ENCODE results near the gene WNT16. TPM values are rescaled to one million over a fixed set of nuclear protein-coding genes. Genes with fewer than 3 reads are reported as not detected.
A peak's percentile ranks its signal among the peaks of the same experiment; 100 is the strongest.

WNT16 gene
- total RNA-seq, 1 experiment from 2014 or later: not detected

DNA sequence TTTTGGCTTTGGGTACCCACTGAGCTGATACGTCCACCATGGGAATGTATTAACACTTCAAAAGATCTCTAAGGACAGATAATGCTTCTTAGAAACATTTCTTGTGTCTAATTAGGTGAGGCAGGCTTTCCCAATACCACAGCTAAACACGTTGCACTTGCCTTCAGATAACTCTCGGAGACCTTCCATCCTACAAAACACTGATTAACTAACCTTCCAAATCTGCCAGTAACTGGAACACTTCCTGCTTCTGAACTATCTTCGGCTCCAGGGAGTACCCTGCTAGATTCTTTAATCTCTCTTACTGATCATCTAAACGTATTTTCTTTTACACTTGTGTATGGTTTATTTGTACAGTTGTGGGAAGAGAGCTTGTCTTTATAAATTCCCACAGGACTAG is 1.1 kb upstream of the WNT16 start:
- Histone ChIP-seq H3K36me3 (replicated peaks; ENCODE audit: control insufficient read depth, insufficient read depth, low read length) (no peaks in the 10 kb centered on the region), H3K4me3 (ENCODE audit: insufficient read depth, low read depth, low read length) (no peak overlapping the region), H3K27me3 (ENCODE audit: control insufficient read depth, insufficient read depth, low read length) (peaks cover 39% of the 10 kb centered on the region)
- no peak for DNase-seq

DNA sequence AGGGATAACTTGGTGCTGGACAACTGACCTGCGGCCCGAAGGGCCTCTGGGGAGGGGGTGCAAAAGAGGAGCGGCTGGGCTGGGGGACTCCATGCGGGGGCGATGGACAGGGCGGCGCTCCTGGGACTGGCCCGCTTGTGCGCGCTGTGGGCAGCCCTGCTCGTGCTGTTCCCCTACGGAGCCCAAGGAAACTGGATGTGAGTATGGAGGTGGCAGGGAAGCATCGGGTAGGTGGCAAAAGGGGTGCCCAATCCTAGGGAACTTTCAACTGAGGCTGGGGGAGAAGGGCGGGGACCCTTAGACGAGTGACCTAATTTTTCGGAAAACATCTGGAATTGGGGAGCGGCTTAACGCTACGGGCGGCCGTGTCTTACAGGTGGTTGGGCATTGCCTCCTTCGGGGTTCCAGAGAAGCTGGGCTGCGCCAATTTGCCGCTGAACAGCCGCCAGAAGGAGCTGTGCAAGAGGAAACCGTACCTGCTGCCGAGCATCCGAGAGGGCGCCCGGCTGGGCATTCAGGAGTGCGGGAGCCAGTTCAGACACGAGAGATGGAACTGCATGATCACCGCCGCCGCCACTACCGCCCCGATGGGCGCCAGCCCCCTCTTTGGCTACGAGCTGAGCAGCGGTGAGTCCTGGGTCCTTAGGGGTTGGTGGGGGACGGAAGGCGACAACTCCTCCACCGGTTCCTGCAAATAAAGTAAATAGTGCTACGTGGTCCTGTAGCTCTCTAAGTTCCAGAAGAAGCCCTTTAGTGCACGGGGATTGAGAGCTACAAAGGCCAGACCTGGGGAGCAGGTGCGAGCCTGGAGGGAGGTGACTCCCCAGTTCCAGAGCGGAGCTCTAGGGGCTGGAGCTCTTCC is 622 bp downstream of the WNT16 start:
- peak; percentile 73 for DNase-seq
- Histone ChIP-seq H3K36me3 (replicated peaks; ENCODE audit: control insufficient read depth, insufficient read depth, low read length) (no peaks in the 10 kb centered on the region), H3K4me3 (ENCODE audit: insufficient read depth, low read depth, low read length) (peak overlapping the region; percentile 50), H3K27me3 (ENCODE audit: control insufficient read depth, insufficient read depth, low read length) (peaks cover 39% of the 10 kb centered on the region)

DNA sequence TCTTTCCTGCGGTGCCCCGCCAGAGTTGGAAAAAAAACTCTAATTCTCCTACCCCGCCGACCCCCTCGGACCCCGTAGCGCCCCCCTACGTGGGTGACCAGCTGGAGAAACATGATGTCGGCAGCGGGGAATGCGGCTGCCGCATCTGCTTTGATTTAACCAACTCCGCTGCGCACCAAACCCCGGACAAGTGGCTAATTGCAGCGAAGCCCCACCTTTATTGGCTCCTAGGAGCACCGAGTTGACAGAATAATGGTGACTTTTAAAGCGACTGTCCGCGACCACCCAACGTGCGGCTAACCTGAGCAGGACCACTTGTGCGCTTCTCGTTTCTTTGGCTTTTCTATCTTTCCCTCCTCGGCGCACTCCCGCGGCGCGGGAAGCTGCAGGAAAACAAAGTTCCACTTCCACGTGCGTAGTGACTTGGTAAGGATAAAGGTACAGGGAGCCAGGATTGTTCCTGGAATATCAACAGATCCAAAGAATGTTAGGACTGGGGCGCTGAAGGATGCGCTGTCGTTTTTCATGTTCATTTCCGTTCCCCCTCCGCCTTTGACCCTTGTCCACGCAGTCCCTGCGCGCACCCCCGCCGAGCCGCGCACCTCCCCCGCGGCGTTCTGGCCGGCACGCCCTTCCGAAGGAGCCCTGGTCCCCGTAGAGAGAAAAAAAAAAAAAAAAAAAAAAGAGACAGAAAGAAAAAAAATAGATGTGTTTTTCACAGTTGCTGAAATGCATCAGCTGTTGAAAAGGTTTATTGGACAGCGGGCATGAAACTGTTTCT is 1.4 kb downstream of the WNT16 start:
- H3K4me3 ChIP-seq (ENCODE audit: insufficient read depth, low read depth, low read length): peak overlapping the region; percentile 50
- peaks cover 39% of the 10 kb centered on the region for H3K27me3 ChIP-seq (ENCODE audit: control insufficient read depth, insufficient read depth, low read length)

DNA sequence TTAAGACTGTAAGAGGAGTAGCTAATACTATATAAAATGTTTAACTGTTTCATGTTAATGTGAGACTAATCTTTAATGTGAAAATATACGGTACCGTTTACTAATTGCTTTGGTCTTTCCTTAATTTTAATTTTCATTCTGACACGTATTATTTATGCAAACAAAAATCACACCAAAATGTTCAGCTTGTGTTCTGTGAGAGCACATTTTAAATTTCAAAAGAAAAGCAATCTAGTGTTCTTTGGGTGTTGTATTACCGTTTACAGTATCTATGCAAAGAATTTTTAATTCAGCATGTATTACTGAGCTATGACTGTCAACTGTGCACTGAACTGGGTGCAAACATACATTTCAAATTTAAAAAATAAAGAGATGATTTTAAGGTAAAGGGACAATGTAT is 2.2 kb downstream of the WNT16 start:
- DNase-seq: no peak
- Histone ChIP-seq H3K27me3 (ENCODE audit: control insufficient read depth, insufficient read depth, low read length) (peaks cover 39% of the 10 kb centered on the region), H3K4me3 (ENCODE audit: insufficient read depth, low read depth, low read length) (no peak overlapping the region), H3K36me3 (replicated peaks; ENCODE audit: control insufficient read depth, insufficient read depth, low read length) (no peaks in the 10 kb centered on the region)

More for the DNA sequence above, 1.4 kb downstream of the WNT16 start:
- no peaks in the 10 kb centered on the region for H3K36me3 ChIP-seq (replicated peaks; ENCODE audit: control insufficient read depth, insufficient read depth, low read length)
- DNase-seq: peak; percentile 58

DNA sequence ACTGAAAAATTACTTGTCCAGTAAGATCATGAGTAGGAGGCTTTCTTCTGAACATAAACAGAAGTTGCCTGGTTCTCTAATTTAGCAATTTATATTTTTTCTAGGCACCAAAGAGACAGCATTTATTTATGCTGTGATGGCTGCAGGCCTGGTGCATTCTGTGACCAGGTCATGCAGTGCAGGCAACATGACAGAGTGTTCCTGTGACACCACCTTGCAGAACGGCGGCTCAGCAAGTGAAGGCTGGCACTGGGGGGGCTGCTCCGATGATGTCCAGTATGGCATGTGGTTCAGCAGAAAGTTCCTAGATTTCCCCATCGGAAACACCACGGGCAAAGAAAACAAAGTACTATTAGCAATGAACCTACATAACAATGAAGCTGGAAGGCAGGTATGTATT is 2.8 kb downstream of the WNT16 start:
- H3K4me3 ChIP-seq (ENCODE audit: insufficient read depth, low read depth, low read length): no peak overlapping the region
- no peaks in the 10 kb centered on the region for H3K36me3 ChIP-seq (replicated peaks; ENCODE audit: control insufficient read depth, insufficient read depth, low read length)
- no peak for DNase-seq
- peaks cover 39% of the 10 kb centered on the region for H3K27me3 ChIP-seq (ENCODE audit: control insufficient read depth, insufficient read depth, low read length)

DNA sequence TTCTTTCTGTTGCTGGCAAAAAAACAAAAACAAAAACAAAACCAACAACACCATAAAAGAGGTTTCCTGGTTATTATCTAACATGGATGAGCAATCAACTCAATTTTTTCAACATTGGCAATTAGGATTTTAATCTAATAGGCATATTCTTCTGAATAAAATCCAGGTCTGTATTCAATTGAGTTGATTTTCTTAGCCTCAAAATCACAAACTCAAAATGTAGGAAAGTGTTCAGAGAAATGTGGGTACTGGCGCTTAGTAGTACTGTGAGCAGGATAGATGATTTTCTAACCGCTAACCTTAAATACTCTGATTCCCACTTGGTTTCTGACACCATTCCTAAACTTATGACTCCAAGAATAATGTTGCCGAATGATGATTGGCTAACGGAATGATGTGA is 5.6 kb downstream of the WNT16 start:
- Histone ChIP-seq H3K27me3 (ENCODE audit: control insufficient read depth, insufficient read depth, low read length) (peaks cover 24% of the 10 kb centered on the region), H3K4me3 (ENCODE audit: insufficient read depth, low read depth, low read length) (no peak overlapping the region), H3K36me3 (replicated peaks; ENCODE audit: control insufficient read depth, insufficient read depth, low read length) (no peaks in the 10 kb centered on the region)
- no peak for DNase-seq

DNA sequence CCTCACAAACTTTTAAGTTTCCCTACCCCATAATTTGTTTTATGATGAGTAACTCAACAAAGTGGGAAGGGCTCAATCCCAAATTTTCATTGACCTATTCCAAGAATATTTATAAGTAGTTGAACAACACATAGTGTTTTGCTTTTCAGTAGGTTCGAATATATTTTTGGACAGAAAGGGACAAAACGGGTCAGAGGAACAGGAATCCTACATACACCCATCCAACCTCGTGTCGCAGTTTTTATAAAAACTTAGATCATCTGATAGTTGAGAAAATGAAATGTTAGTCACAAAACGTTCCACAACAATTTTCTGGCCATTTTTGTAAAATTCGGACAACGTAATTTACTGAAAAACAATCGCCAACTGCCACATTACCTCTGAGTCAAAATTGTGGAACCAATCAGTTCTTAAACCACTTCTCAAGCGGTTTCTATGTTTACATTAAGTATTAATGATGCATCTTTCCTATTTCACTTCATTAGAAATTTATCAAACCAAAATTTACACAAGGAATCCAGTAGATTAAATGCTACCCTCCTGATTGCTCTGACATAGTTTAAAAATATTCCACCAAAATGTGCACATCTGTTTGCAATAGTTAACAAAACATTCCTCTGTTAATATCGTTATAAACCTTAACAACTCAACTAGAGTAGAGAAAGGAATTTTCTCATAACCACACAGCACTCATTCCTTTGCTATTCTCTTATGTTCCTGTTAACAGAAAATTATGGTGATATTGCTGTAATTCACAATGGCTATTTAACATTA is 6.3 kb downstream of the WNT16 start:
- Histone ChIP-seq H3K4me3 (ENCODE audit: insufficient read depth, low read depth, low read length) (no peak overlapping the region), H3K27me3 (ENCODE audit: control insufficient read depth, insufficient read depth, low read length) (peaks cover 17% of the 10 kb centered on the region), H3K36me3 (replicated peaks; ENCODE audit: control insufficient read depth, insufficient read depth, low read length) (no peaks in the 10 kb centered on the region)
- DNase-seq: no peak

DNA sequence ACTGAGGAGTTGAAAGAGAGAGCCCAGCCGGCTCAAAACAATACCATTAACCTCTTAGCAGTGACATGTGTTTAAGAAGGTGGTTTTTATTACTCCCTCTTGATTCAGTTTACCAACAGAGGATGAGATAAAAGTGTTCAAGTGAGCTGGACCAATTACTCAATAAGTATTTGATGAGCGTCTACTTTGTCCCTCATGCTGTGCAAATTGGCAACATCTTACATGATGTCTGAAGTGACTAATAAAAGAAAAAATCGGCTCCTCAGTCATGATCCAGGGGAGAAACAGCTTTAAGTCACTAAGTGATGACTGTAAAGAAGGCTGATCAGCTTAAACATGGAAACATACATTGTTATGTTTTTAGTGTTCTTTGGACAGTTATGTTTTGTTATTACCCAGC is 7.8 kb downstream of the WNT16 start:
- Histone ChIP-seq H3K36me3 (replicated peaks; ENCODE audit: control insufficient read depth, insufficient read depth, low read length) (no peaks in the 10 kb centered on the region), H3K27me3 (ENCODE audit: control insufficient read depth, insufficient read depth, low read length) (peaks cover 2% of the 10 kb centered on the region), H3K4me3 (ENCODE audit: insufficient read depth, low read depth, low read length) (no peak overlapping the region)
- no peak for DNase-seq

DNA sequence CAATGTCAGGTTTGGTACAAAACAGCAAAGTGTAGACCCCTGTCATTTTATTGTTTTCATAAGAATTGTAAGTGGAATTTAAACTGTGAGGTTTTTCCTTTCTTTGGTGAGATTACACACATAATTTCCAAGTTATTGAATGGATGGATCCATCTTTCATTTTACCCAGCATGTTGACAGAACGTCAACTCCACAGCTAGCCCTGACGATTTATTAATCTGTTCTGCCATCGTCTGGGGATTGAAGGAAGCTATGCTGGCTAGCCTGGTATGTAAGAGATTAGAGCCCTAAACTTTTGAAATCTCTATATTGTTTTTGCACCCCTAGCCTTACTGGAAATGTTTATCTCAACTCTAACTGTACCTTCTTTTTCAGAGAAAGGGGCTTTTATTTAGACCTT is 8.6 kb downstream of the WNT16 start:
- H3K4me3 ChIP-seq (ENCODE audit: insufficient read depth, low read depth, low read length): no peak overlapping the region
- DNase-seq: no peak
- H3K36me3 ChIP-seq (replicated peaks; ENCODE audit: control insufficient read depth, insufficient read depth, low read length): no peaks in the 10 kb centered on the region
- H3K27me3 ChIP-seq (ENCODE audit: control insufficient read depth, insufficient read depth, low read length): no peaks in the 10 kb centered on the region

DNA sequence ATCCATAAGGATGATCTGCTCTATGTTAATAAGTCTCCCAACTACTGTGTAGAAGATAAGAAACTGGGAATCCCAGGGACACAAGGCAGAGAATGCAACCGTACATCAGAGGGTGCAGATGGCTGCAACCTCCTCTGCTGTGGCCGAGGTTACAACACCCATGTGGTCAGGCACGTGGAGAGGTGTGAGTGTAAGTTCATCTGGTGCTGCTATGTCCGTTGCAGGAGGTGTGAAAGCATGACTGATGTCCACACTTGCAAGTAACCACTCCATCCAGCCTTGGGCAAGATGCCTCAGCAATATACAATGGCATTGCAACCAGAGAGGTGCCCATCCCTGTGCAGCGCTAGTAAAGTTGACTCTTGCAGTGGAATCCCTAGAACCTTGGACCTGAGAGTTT is 10.3 kb downstream of the WNT16 start:
- Histone ChIP-seq H3K36me3 (replicated peaks; ENCODE audit: control insufficient read depth, insufficient read depth, low read length) (no peaks in the 10 kb centered on the region), H3K4me3 (ENCODE audit: insufficient read depth, low read depth, low read length) (no peak overlapping the region), H3K27me3 (ENCODE audit: control insufficient read depth, insufficient read depth, low read length) (no peaks in the 10 kb centered on the region)
- DNase-seq: no peak

DNA sequence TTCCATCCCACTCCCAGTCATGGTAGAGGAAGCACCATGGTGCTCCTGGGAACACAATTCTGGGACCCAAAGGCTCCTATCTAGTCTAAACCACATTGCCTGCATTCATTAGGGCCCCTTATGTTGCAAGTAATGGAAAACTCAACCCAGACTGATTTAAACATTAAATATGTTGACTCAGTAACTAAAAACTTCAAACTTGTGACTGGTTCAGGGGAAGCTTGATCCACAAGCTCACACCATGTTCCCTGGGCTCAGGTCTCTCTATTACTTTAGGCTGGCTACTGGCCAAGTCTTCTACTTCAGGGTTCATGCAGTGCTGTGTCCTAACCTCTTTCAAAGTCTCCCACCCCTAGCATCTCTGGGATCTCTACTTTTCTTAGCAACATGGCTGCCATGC is 13.1 kb downstream of the WNT16 start:
- Histone ChIP-seq H3K36me3 (replicated peaks; ENCODE audit: control insufficient read depth, insufficient read depth, low read length) (no peaks in the 10 kb centered on the region; the same call in 1 of the 2 replicates), H3K27me3 (ENCODE audit: control insufficient read depth, insufficient read depth, low read length) (no peaks in the 10 kb centered on the region), H3K4me3 (ENCODE audit: insufficient read depth, low read depth, low read length) (no peak overlapping the region)
- no peak for DNase-seq

DNA sequence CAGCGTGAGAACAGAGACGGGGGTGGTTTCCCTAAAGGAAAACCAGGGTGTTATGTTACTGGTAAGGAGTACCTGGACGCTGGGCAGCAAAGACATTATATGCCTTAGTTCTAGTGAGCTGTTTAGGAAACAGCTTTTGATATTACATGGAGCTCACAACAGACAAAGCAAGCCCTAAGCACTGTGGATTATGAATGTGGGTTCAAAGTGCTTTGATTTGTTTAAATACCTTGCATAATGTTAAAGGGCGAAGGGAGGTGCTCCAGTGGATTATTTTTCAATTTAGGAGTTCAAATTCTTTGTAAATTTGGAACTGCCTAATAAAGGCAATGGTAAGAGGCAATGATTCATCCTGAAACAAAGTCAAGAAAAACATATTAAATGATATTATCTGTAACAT is 13.8 kb downstream of the WNT16 start:
- H3K27me3 ChIP-seq (ENCODE audit: control insufficient read depth, insufficient read depth, low read length): no peaks in the 10 kb centered on the region
- no peak for DNase-seq
- no peak overlapping the region for H3K4me3 ChIP-seq (ENCODE audit: insufficient read depth, low read depth, low read length)
- peaks cover 1% of the 10 kb centered on the region for H3K36me3 ChIP-seq (replicated peaks; ENCODE audit: control insufficient read depth, insufficient read depth, low read length)

DNA sequence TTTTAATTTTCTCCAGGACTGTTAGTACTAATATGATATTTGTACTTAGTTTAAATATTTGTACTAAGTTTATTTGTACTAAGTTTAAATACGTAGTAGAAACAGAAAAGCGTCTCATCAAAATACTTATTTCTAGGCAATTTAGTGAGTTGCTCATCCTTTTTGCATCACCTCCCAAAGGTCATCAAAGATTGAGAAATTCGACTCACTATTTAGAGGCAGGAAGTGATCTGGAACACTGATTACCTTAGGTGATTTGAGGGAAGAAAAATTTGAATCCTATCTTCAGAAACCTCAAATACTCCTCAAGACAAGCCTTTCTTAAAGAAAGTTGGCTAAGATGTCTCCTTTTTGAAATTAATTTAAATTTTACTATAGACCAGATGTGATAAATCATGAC is 14.5 kb downstream of the WNT16 start:
- Histone ChIP-seq H3K4me3 (ENCODE audit: insufficient read depth, low read depth, low read length) (no peak overlapping the region), H3K36me3 (replicated peaks; ENCODE audit: control insufficient read depth, insufficient read depth, low read length) (peaks cover 1% of the 10 kb centered on the region), H3K27me3 (ENCODE audit: control insufficient read depth, insufficient read depth, low read length) (no peaks in the 10 kb centered on the region)
- no peak for DNase-seq

DNA sequence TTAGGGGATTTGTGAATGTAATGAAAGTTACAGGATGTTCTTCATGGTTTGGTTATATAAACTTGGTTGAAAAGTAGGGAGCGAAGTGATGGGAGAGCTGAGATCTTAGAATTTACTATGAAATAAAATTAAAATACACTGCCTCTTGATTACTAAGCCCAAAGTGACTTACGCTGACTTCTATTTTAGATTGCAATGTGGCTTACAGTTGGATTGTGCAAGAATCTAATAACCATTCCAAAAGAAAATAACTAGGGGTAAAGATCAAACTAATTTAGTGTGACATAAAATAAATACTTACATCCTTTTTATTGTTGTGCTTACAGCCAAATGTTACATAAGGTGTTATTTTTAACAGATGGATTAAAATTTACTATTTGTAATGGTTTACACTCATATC is 15.3 kb downstream of the WNT16 start:
- H3K27me3 ChIP-seq (ENCODE audit: control insufficient read depth, insufficient read depth, low read length): no peaks in the 10 kb centered on the region
- DNase-seq: no peak
- no peak overlapping the region for H3K4me3 ChIP-seq (ENCODE audit: insufficient read depth, low read depth, low read length)
- H3K36me3 ChIP-seq (replicated peaks; ENCODE audit: control insufficient read depth, insufficient read depth, low read length): peaks cover 1% of the 10 kb centered on the region

All from H7 (cell line).